Stimulated activated CD8-positive, alpha-beta memory T cell treated with anti-CD3 and anti-CD28 coated beads, Interleukin-4, amount 100 ng/mL, for 24 hours (primary cell): Measurements from ENCODE around the gene NPFFR1.
"Not testable (repeated sequence)": the region's sequence is repeated elsewhere in the genome, so short reads cannot be mapped to it uniquely, and the experiment has no call there.

Experiments
- DNase-seq: peaks from one replicate; pipeline ENCODE4 v3.0.0-alpha.2; 2020; ENCODE audit warnings: low read depth

Gene NPFFR1

DNA sequence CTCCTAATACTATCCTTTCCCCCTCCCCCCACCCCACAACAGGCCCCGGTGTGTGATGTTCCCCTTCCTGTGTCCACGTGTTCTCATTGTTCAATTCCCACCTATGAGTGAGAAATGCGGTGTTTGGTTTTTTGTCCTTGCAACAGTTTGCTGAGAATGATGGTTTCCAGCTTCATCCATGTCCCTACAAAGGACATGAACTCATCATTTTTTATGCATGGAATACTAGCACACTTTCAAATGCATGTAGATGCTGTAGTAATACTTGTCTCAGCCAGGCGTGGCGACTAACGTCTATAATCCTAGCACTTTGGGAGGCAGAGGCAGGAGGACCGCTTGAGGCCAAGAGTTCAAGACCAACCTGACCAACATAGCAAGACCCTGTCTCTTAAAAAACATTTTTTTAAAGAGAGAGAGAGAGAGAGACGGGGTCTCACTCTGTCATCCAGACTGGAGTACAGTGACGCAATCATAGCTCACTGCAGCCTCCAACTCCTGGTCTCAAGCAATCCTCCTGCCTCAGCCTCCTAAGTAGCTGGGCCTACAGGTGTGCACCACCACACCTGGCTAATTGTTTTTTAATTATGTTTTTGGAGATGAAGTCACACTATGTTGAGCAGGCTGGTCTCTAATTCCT lies 60.9 kb downstream of the NPFFR1 start:
- not testable (repeated sequence) for DNase-seq

DNA sequence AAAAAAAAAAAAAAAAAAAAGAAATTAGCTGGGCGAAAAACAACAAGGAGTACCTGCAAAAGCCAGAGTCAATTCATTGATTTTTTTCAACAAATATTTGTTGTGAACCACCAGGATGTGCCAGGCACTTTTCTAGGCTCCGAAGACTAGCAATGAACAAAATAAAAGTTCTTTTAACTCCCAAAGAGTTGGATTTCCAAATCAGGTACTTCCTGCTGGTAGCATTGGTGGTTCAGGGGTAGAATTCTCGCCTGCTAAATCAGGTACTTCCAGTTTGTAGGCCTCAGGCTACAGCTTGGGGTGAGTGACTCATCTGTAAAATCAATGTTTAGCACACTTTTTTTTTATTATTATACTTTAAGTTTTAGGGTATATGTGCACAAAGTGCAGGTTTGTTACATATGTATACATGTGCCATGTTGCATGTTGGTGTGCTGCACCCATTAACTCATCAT lies 61.4 kb downstream of the NPFFR1 start:
- DNase-seq: no peak

DNA sequence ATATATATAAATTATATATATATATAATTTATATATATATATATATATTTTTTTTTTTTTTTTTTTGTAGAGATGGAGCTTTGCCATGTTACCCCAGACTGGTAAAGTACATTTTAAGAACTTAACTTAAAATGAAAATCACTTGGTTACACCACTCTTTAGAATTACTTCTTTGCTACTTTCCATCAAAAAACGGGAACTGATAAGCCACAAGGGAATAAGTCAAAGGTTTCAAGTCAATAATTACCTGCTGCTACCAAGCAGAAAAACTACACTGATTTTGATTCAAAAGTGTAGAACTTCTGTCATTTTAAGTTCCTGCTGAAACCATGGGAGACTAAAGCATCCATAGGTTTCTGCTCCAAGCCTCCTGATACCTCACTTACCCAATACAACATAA lies 62.8 kb downstream of the NPFFR1 start:
- DNase-seq: no peak

DNA sequence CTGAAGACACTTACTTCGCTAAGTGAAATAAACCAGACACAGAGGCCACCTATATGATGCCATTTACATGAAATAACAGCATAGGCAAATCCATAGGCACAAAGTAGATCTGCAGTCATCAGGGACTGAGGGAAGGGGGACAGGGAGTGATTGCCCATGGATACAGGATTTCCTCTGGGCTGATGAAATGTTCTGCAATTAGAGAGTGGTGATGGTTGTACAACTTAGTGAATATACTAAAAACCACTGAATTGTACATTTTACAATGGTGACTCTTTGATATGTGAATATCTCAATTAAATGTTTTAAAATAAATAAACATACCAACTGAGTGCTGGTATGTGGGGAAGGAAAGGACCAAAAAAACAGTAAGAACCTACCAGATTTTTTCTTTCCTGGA lies 70.9 kb downstream of the NPFFR1 start:
- no peak for DNase-seq

DNA sequence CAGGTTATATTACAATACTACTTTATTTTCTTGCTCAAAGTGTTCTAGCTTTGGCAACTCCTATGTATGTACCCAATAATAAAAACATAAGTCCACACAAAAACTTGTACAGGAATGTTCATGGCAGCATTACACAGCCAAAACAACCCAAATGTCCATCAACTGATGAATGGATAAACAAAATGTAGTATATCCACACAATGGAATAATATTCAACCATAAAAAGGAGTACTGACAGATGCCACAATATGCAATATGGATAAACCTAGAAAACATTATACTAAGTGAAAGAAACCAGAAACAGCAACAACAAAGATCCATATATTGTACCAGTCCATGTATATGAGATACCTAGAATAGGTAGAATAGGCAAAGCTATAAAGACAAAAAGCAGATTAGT lies 71.5 kb downstream of the NPFFR1 start:
- DNase-seq: no peak

DNA sequence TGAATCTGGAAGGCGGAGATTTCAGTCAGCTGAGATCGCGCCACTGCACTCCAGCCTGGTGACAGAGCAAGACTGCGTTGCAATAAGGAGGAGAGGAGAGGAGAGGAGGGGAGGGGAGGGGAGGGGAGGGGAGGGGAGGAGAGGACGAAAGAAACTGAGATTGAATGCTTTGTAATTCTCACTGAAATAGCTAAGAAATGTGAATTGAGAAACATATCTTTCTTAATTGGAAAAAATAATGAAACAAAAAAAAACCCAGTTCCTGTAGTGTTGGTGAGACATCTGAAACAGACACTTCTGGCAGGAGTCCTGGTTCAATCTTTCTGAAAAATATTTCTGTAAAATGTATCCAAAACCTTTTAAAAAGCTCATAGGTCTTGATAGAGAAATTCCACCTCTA lies 77.0 kb downstream of the NPFFR1 start:
- DNase-seq: no peak

DNA sequence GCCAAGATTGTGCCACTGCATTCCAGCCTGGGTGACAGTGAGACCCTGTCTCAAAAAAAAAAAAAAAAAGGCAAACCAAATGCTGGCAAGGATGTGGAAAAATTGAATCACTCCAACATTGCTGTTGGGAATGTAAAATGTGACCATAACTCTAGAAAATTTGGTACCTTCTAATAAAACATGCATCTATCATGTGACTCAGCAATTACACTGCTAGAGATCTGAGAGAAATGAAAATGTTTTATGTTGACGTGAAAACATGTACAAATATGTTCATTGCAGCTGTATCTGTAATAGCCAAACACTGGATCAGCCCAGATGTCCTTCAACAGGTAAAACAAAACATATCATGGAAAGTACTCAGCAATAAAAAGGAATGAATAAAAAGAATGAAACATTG lies 82.7 kb downstream of the NPFFR1 start:
- no peak for DNase-seq

DNA sequence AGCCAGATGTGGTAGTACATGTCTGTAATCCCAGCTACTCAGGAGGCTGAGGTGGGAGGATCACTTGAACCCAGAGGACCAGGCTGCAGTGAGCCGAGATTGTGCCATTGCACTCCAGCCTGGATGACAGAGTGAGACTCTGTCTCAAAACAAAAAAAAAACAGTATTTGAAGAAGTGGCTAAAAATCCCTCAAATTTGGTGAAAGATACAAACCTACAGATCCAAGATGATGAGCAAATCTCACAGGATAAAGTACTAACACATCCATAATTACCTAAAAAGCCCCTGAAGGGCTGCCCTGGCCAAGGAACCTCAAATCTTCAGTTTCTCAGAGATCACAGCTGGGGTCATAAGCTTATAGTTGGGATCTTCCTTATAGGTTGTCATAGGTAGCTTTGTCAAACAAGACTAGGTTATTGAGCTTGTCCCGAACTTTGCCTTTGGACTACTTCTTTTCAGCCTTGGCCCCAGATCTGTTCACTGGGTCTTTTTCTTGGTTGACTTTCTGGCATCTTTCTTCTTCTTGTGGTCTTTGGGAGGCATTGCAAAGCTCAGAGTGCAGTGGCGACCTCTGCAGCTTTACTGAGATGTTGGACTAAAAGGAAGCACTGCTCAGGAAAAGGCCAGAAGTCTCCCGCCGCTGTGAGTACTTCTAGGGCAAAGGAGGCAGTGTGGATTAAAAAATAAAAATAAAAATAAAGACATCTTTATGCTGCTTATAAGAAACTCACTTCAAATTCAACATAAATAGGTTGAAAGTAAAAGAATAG lies 84.9 kb downstream of the NPFFR1 start:
- DNase-seq: no peak
